ENCODE measurements around the gene POLD2.

Gene POLD2

GRCh38 chr7:44117801-44118429, 5.4 kb downstream of the POLD2 start:
- no peak overlapping the region for H3K4me3 ChIP-seq (ENCODE audit: low read length)
- no peak for DNase-seq (ENCODE audit: low read depth, low spot score)

- H3K4me3 ChIP-seq (ENCODE audit: low read length): no peak overlapping the region
- DNase-seq (ENCODE audit: low read depth, low spot score): peak; percentile 65
Observed at GRCh38 chr7:44116789-44117666, 6.3 kb downstream of the POLD2 start.

GRCh38 chr7:44116087-44116788, 7.1 kb downstream of the POLD2 start:
- no peak overlapping the region for H3K4me3 ChIP-seq (ENCODE audit: low read length)
- no peak for DNase-seq (ENCODE audit: low read depth, low spot score)

- no peak overlapping the region for H3K4me3 ChIP-seq (ENCODE audit: low read length)
- DNase-seq (ENCODE audit: low read depth, low spot score): no peak
Observed at GRCh38 chr7:44114586-44115310, 8.6 kb downstream of the POLD2 start.

GRCh38 chr7:44113764-44114354, 9.5 kb downstream of the POLD2 start:
- no peak for DNase-seq (ENCODE audit: low read depth, low spot score)
- no peak overlapping the region for H3K4me3 ChIP-seq (ENCODE audit: low read length)

- no peak for DNase-seq (ENCODE audit: low read depth, low spot score)
Observed at GRCh38 chr7:44112997-44113763, 10.2 kb downstream of the POLD2 start.

GRCh38 chr7:44112231-44112996, 10.9 kb downstream of the POLD2 start:
- no peak overlapping the region for H3K4me3 ChIP-seq (ENCODE audit: low read length)
- no peak for DNase-seq (ENCODE audit: low read depth, low spot score)

More at GRCh38 chr7:44112997-44113763, 10.2 kb downstream of the POLD2 start:
- no peak overlapping the region for H3K4me3 ChIP-seq (ENCODE audit: low read length)

- no peak for DNase-seq (ENCODE audit: low read depth, low spot score)
- no peak overlapping the region for H3K4me3 ChIP-seq (ENCODE audit: low read length)
Observed at GRCh38 chr7:44111761-44112160, 11.6 kb downstream of the POLD2 start.

GRCh38 chr7:44110719-44111635, 12.4 kb downstream of the POLD2 start:
- H3K4me3 ChIP-seq (ENCODE audit: low read length): no peak overlapping the region
- no peak for DNase-seq (ENCODE audit: low read depth, low spot score)

- DNase-seq (ENCODE audit: low read depth, low spot score): no peak
- no peak overlapping the region for H3K4me3 ChIP-seq (ENCODE audit: low read length)
Observed at GRCh38 chr7:44109991-44110390, 13.4 kb downstream of the POLD2 start.

GRCh38 chr7:44108768-44109750, 14.3 kb downstream of the POLD2 start:
- no peak overlapping the region for H3K4me3 ChIP-seq (ENCODE audit: low read length)
- DNase-seq (ENCODE audit: low read depth, low spot score): no peak

- no peak overlapping the region for H3K4me3 ChIP-seq (ENCODE audit: low read length)
- no peak for DNase-seq (ENCODE audit: low read depth, low spot score)
Observed at GRCh38 chr7:44107961-44108767, 15.2 kb downstream of the POLD2 start.

GRCh38 chr7:44107116-44107960, 16.0 kb downstream of the POLD2 start:
- no peak overlapping the region for H3K4me3 ChIP-seq (ENCODE audit: low read length)

More at GRCh38 chr7:44107116-44107960, 16.0 kb downstream of the POLD2 start:
- no peak for DNase-seq (ENCODE audit: low read depth, low spot score)

Data from Jurkat, Clone E6-1 (cell line).